Activated B cell treated with CpG ODN at 0.5 μM for 24 hours (primary cell): ENCODE measurements around the gene SAPCD2. TPM values are rescaled to one million over a fixed set of nuclear protein-coding genes. Genes with fewer than 3 reads are reported as not detected.
"Not testable (repeated sequence)": the region's sequence is repeated elsewhere in the genome, so short reads cannot be mapped to it uniquely, and the experiment has no call there.

ENCODE experiments used
- ATAC-seq: fragments of 200-7000 bp; cut with Tn5 transposase; one replicate; pipeline ENCODE4 v1.10.0; 2021; ENCODE audit warnings: low read depth, mild to moderate bottlenecking, moderate library complexity
- CTCF ChIA-PET: fragments of 350-600 bp; sonication (Branson Sonifier 250); formaldehyde crosslinking; loops from one replicate; lab custom pipeline; 2021; ENCODE audit warnings: antibody characterized with exemption; lab: Charles Lee
- POLR2A ChIA-PET: fragments of 350-600 bp; sonication (Branson Sonifier 250); formaldehyde crosslinking; loops from one replicate; lab custom pipeline; 2021; ENCODE audit warnings: antibody characterized with exemption; lab: Charles Lee
- DNase-seq: peaks from one replicate; pipeline ENCODE4 v3.0.0; 2022
- H3K27ac Mint-ChIP-seq: one replicate; pipeline ENCODE4 v1.8.0; 2020; ENCODE audit warnings: mixed read lengths
- H3K27me3 Mint-ChIP-seq: one replicate; pipeline ENCODE4 v1.8.0; 2021; ENCODE audit warnings: mixed read lengths
- H3K36me3 Mint-ChIP-seq: one replicate; pipeline ENCODE4 v1.8.0; 2021; ENCODE audit warnings: low read depth, mixed read lengths
- H3K4me1 Mint-ChIP-seq: one replicate; pipeline ENCODE4 v1.8.0; 2021; ENCODE audit warnings: mixed read lengths
- H3K4me3 Mint-ChIP-seq: one replicate; pipeline ENCODE4 v1.8.0; 2020; ENCODE audit warnings: mild to moderate bottlenecking, mixed read lengths
- H3K9me3 Mint-ChIP-seq: one replicate; pipeline ENCODE4 v1.8.0; 2020; ENCODE audit warnings: mixed read lengths
- CTCF ChIP-seq: fragments of 200-600 bp; IDR thresholded peaks from one replicate; pipeline ENCODE4 v1.8.0; 2022; ENCODE audit warnings: antibody characterized with exemption, mild to moderate bottlenecking
- intact Hi-C: fragments of 100-400 bp; cut with micrococcal nuclease; formaldehyde crosslinking; loops from one replicate; pipeline ENCODE4 v1.15.1; 2024
- total RNA-seq: library from RNA; stranded (reverse); gene quantifications from 2 replicates; pipeline ENCODE4 v1.2.3, GENCODE V29; 2022

Gene SAPCD2, protein sequence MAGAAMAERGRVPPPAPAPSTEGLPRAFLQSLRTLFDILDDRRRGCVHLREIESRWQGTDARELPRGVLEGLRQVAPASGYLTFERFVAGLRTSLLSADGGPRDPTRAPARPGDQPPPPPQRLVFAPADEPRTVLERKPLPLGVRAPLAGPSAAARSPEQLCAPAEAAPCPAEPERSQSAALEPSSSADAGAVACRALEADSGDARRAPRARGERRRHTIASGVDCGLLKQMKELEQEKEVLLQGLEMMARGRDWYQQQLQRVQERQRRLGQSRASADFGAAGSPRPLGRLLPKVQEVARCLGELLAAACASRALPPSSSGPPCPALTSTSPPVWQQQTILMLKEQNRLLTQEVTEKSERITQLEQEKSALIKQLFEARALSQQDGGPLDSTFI
- 0.80 and 0.81 TPM in 2 replicates for total RNA-seq

DNA sequence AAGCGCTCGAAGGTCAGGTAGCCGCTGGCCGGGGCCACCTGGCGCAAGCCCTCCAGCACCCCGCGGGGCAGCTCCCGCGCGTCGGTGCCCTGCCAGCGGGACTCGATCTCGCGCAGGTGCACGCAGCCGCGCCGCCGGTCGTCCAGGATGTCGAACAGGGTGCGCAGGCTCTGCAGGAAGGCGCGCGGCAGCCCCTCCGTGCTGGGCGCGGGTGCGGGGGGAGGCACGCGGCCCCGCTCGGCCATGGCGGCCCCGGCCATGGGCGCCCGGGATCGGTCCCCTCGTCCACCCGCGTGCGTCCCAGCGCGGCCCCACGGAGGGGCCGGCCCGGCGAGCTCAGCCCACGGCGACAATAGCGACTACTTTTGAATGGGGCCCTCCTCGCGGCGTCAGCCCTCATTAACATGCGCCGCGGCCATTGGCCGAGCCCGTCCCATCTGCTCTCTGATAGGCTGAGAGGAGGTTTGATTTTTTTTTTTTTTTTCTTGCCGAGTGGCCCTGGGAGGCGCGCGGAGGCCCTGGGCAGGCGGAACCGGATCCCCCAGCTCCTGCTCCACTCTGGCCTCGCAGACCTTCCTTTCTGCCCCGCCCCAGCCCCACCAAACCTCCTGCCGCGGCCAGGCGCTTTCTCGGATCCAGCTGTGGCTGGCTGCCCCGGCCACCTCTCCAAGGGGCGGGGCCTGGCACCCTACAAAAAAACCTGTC, at the start of gene SAPCD2:
Gene SAPCD2 (minus strand): TSS at position 357 of the 705 bp plus-strand sequence. CDS start 97 bp downstream, at position 260.
- H3K4me1 Mint-ChIP-seq, result peaks cover 24% of the 10 kb centered on the region
- intact Hi-C loops, result loop anchor here (1.0 kb wide), 2 partner anchors 13 to 44 kb away; partner anchors contain the start of gene DPP7
- H3K27me3 Mint-ChIP-seq, result peaks cover 4% of the 10 kb centered on the region
- H3K4me3 Mint-ChIP-seq, result peak within 1 kb of the TSS; percentile 72
- DNase-seq (peak; percentile 80), ATAC-seq (peak; percentile 83)
- POLR2A ChIA-PET, result interaction anchor here (0.5 to 5.3 kb wide), 15 partner anchors 10 to 645 kb away, joined by 3 to 40 read pairs (median 5); partner anchors contain the start of genes FUT7, MAN1B1 and RNF208
- H3K9me3 Mint-ChIP-seq, result no peaks in the 10 kb centered on the region
- no peak for TF ChIP-seq CTCF
- CTCF ChIA-PET, result interaction anchor here (1.1 to 3.1 kb wide), 5 partner anchors 16 to 227 kb away, joined by 3 to 17 read pairs (median 4); partner anchors contain the start of genes MAN1B1 and NPDC1
- H3K27ac Mint-ChIP-seq, result peak within 1 kb of the TSS; percentile 41
- H3K36me3 Mint-ChIP-seq, result no peaks in the 10 kb centered on the region

- ChIA-PET POLR2A (interaction anchor here (0.7 to 2.2 kb wide), 9 partner anchors 11 to 433 kb away, joined by 3 to 9 read pairs (median 4); partner anchors contain the start of genes MAN1B1, NRARP, RNF224 and TUBB4B), CTCF (interaction anchor here (0.9 to 2.4 kb wide), 6 partner anchors 11 to 118 kb away, joined by 3 to 11 read pairs (median 4); partner anchors contain the start of genes MAN1B1 and RNF224)
- not testable (repeated sequence) for H3K36me3 Mint-ChIP-seq, H3K4me3 Mint-ChIP-seq, H3K27me3 Mint-ChIP-seq, H3K9me3 Mint-ChIP-seq, DNase-seq, ATAC-seq, H3K27ac Mint-ChIP-seq
- intact Hi-C loops, result loop anchor here (1.0 to 2.0 kb wide), 7 partner anchors 11 to 118 kb away; partner anchors contain the start of genes ANAPC2, MAN1B1, RNF224 and SSNA1
- H3K4me1 Mint-ChIP-seq, result peaks cover 44% of the 10 kb centered on the region
Measured at GRCh38 chr9:137118092-137118603, 47.8 kb upstream of the SAPCD2 start.

DNA sequence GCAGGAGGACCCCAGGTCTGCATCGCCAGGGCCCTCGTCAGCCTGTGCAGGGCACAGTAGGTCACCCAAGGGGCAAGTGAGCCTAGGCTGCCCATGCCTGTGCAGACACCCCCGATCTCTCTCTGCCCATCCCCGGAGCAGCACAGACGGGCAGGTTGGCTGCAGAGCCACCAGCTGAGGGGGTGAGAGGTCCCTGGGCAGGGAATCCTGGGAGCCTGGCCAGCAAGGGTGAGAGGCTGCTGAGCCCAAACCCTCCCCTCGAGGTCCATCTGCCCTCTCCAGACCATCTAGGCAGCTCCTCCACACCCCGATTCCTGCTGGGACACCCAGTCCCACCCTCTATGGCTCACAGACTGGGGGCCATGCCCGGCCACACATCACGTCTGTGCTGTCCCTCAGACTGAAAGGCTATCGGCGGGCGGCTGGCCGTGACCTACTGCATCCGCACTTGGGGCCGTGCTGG, 46.9 kb upstream of the SAPCD2 start:
- DNase-seq (no peak), ATAC-seq (no peak)
- Mint-ChIP-seq H3K27ac (no peak overlapping the region), H3K27me3 (no peaks in the 10 kb centered on the region), H3K9me3 (no peaks in the 10 kb centered on the region), H3K4me1 (peaks cover 41% of the 10 kb centered on the region), H3K36me3 (peaks cover 5% of the 10 kb centered on the region), H3K4me3 (no peak overlapping the region)
- intact Hi-C loops, result no loop called here
- ChIA-PET CTCF (interaction anchor here (1.6 to 2.4 kb wide), 3 partner anchors 22 to 119 kb away, joined by 5 to 11 read pairs (median 8); partner anchors contain the start of gene RNF224), POLR2A (interaction anchor here (1.6 to 2.2 kb wide), 3 partner anchors 12 to 123 kb away, joined by 3 to 9 read pairs (median 9); partner anchors contain the start of gene TUBB4B)
- TF ChIP-seq CTCF, result no peak

DNA sequence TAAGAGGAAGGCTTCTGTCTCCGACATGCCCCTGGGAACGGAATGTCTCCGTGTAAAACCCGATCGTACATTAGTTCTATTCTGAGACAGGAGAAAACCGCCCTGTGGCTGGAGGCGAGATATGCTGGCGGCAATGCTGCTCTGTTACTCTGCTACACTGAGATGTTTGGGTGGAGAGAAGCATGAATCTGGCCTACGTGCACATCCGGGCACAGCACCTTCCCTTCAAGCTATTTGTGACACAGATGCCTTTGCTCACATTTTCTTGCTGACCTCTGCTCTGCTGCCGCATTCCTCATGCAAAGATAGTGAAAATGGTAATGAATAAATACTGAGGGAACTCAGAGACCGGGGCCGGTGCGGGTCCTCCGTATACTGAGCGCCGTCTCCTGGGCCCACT, 46.4 kb upstream of the SAPCD2 start:
- intact Hi-C loops, result no loop called here
- H3K4me1 Mint-ChIP-seq, result peaks cover 35% of the 10 kb centered on the region
- POLR2A ChIA-PET, result interaction anchor here (2.2 to 3.6 kb wide), 2 partner anchors 124 kb away, joined by 9 to 22 read pairs; partner anchors contain the start of gene TUBB4B
- TF ChIP-seq CTCF, result no peak
- peaks cover 5% of the 10 kb centered on the region for H3K36me3 Mint-ChIP-seq
- no peak overlapping the region for H3K4me3 Mint-ChIP-seq
- CTCF ChIA-PET, result interaction anchor here (2.4 kb wide), 1 partner anchor 110 kb away, joined by 11 read pairs; the partner anchor contains the start of gene RNF224
- H3K27ac Mint-ChIP-seq, result no peak overlapping the region
- H3K9me3 Mint-ChIP-seq, result no peaks in the 10 kb centered on the region
- no peaks in the 10 kb centered on the region for H3K27me3 Mint-ChIP-seq
- no peak for ATAC-seq
- no peak for DNase-seq
